Middle frontal gyrus (tissue), 1 donor: ENCODE measurements around the gene NTN1.

Source experiments
- DNase-seq: peaks from one replicate; pipeline ENCODE4 v3.0.0-alpha.2; 2015; ENCODE audit warnings: low spot score; ENCODE audit errors: extremely low spot score

The NTN1 gene

GRCh38 chr17:9215465-9215864 lies 194.2 kb downstream of the NTN1 start:
- DNase-seq: no peak

- no peak for DNase-seq
Observed at GRCh38 chr17:9217151-9218056, 196.1 kb downstream of the NTN1 start.

DNA sequence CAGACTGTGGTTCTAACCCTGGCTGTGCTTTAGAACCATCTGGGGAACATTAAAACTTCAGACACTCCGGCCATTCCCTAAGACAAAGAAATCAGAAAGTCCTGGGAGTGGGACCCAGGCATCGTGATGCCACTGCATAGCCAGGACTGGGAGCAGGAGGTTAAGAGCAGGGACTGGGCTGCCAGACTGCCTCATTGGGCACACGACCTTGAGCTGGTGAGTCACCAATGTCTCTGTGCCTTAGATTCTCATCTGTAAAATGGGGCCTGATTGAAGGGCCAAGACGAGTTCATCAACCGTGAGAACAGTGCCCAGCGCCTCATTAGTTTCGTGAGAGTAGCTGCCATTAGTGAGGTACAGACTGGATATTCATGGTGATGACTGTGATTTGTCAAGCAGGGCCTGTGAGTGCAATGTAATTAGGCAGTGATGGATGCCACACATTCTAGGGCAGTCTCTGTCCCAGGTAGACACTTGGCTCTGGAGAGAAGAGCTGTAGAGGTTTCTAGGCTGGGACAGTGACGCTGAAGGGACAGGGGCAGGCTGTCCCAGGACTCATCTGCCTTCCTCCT lies 196.8 kb downstream of the NTN1 start:
- no peak for DNase-seq

DNA sequence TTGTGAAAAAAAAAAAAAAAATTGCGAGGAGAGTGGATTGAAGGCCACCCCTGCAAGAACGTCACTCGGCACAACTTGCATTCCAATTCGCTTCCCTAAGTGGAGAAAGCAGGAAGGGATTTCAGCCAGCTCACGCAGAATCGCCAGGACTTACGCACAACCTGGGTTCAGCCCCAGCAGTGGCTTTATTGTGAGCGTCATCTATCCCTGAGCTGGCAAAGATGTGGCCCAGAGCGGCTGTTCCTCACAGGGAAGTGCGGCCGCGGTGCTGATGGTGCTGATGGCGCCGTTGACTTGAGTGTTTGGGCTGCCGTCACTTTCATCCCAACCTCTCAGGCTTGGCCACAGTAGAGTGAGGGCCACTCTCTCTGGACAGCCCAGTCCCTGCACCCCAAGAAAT lies 197.6 kb downstream of the NTN1 start:
- no peak for DNase-seq

DNA sequence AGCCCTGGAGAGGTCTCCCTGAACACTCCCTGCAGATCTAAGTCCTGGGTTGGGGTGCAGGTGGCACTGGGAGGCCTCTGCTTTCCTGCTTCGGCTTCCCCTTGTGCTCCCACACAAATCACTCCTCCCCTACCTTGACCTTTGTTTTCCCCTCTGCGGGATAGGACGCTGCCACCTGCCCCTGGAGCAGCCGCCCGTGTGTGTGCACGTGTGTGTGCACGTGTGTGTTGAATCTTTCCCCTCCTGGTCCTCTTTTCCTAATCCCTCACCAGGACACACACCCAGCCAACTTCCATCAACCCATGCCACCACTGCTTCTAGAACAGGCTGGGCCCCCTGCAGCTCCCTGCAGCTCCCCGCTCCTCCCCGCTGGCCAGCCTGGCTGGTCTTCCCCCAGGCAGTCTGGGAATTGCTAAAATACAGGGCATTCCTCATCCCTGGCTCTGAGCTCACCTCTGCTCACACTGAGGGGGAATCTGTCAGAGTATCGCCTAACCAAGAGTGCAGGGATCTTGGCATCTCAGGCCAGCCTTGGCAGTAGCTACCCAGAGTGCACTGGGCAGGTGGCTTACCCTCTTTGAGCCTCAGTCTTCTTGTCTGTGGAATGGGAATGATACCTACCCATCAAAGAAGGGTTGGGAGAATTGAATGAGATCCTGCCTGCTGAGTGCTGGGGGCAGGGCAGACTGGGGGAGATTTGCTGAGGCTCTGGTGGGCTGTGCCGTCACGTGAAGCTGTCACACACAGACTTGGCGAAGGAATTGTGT lies 198.5 kb downstream of the NTN1 start:
- DNase-seq: no peak

- no peak for DNase-seq
Observed at GRCh38 chr17:9220398-9221146, 199.3 kb downstream of the NTN1 start.

DNA sequence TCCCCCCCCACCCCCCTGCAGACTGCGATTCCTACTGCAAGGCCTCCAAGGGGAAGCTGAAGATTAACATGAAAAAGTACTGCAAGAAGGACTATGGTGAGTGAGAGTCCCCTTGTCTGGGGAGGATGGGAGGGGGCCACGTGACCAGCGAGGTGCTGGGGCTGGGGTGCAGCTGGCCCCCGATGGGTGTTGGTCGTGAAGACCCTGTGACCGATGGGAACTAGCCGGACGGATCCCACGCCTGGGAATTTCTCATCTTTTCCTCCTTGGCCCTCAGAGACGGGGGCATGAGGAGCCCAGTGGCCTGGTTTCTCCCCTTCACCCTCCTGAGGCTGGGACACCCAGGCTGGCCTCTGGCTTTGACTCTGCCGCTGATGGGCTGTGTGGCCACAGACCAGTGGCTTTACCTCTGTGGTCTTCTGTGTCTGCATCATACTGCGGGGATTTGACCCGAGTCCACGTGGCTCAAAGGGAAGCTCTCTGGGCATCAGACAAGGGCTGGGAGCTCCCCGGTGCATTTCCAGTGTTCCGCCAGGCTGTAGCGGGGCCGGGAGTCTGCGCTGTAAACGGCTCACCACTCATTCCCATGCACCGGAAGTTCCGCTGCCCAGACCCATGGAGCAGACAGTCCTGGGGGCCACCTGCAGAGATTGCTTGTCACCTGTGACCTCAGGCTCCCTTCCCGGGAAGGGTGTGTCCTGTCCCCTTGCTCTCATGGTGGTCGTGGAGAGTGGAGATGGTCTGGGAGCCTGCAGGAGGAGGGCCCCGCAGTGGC lies 200.0 kb downstream of the NTN1 start:
- DNase-seq: no peak

GRCh38 chr17:9221922-9222180 lies 200.5 kb downstream of the NTN1 start:
- no peak for DNase-seq

DNA sequence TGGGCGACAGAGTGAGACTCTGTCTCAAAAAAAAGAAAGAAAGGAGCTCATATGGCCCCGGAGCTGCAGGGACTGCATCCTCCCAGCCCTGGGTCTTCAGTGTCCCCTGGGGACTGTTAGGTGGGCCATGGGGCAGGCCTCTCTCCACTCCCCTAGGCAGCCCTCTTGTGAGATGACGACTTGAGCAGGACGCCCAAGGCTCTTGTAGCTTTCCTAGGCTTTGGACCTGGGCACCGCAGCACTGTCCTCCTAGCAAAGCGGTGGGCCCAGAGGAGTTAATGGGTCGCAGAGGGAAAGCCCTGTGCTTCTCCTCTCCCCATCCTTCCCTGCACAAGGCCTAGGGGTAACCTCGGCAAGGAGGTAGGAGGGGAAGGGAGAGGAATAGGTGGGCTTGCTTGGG lies 202.2 kb downstream of the NTN1 start:
- DNase-seq: no peak

- no peak for DNase-seq
Observed at GRCh38 chr17:9224485-9224884, 203.2 kb downstream of the NTN1 start.

DNA sequence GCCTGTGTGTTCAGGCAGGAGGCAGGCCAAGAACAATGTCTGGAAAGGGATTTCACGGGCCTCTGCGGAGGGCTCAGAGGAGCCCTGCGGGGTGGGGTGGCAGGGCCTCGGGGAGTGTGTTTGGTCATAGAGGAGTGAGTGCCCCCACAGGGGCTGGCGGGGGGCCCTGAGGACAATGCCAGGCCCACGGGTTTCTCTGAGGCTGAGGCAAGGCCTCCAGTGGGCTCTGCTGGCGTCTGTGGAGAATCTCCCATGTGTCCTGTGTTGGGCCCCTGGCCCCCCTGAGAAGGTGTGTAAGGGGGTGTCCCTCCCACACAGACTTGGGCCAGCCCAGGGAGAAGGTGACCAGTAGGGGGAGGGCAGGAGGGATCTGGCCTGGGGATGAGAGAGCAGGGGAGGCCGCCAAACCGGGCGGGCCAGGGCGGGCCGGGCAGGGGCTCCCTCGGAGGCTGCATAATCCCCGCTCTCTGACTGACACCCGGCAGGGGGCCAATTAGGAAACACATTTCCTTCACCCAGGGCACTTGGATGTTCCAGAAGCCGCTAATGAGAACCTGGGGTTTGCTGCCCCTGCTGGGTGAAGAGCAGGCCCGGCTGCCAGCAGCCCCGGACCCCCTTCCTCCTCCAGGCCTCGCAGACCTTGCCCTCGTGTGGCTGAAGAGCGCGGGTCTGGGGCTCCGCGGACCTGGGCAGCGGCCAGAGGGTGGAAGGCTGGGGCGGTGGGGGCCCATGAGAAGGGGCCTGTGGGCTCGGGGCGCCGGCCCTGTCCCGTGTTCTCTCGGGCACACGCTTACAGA lies 204.2 kb downstream of the NTN1 start:
- DNase-seq: no peak

GRCh38 chr17:9226130-9226793 lies 205.0 kb downstream of the NTN1 start:
- DNase-seq: no peak

DNA sequence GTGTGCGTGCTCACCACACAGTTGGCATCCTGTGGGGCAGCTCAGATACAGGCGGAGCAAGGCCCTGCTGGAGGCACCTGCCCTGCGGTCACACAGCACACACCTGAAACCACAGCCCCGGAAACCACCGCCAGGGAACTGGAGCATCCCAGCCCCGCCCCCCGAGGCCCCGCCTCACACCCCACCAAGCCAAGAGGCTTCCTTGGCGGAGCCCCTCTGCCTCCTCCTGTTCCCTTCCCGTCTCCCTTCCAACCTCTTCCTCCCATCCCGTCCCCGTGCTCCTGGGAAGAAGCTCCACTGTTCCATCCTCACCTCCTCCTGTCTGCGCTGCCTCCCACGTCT lies 205.5 kb downstream of the NTN1 start:
- DNase-seq: no peak

DNA sequence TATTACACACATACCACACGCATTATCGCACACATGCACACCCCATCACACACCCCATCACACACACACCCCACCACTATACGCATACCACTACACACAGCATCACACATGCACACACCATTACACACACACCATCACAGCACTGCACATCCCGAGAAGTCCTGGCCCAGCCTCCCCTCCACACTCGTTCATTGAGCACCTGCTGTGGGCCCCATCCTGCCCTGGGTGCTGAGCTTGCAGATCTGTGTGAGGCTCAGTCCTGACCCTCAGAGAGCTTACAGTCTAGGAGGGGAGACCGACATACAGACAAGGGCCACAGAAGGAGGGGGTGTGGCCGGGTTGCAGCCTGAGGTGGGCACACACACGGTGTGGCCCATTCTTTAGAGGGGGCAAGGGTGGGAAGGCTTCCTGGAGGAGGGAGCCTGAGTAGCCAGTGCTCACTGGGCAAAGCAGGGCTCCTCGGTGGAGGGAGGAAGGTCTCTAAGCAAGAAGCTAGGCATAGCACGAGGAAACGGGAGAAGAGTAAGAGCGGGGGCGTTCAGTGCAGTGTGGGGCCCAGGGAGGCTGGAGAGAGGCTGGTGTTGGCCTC lies 206.6 kb downstream of the NTN1 start:
- no peak for DNase-seq

- no peak for DNase-seq
Observed at GRCh38 chr17:9228408-9229159, 207.3 kb downstream of the NTN1 start.

DNA sequence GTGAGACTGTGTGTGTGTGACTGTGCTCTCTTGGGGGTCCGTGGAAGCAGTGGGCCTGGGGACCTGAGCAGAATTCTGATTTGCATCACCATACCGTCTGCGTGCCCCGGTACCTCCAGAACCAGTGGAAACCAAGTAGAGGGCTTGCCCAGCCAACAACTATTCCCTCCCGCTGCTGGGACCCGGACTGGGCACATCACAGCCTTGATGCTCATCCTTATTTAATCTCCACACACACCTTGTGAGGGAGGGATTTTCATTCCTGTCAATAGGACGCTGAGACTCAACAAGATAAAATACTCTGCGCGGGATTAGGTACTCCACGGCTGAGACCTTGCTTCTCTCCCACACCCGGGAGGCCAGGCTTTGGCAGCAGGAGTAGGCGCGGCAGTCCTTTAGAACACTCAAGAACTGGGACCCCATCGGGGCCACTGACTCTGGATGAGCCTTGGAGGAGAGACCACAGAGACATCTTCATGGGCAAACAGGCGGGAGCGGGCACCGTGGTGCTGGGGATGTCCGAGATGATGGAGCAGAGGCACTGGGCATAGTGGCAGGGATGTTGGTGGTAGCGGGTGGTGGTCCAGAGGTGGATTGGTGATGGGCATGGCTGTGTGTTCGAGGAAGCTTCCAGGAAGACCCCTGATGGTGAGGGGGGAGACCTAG lies 208.0 kb downstream of the NTN1 start:
- DNase-seq: no peak

GRCh38 chr17:9229826-9230201 lies 208.5 kb downstream of the NTN1 start:
- no peak for DNase-seq

DNA sequence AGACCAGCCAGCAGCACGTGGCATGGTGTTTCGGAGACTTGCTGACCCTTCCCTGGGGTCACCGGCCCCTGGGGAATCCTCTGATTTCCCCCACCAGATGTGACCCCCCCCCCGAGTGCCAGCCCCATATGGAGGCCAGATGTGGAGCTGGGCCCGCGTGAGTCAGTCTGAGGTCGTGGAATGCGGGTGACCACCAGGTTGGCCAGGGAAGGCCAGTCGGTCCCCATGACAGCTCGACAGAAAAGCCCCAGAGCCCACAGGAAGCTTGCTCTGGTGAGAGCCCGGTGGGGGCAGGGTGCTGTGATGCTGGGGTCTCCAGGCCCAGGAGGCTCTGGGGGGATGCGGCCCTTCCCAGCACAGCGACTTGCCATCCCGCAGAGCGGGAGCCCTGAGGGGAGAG lies 209.0 kb downstream of the NTN1 start:
- DNase-seq: no peak
